HG02759 (cell line): ENCODE data around the gene INTS3.
A peak's percentile ranks its signal among the peaks of the same experiment; 100 is the strongest.
"Not testable (repeated sequence)": the region's sequence is repeated elsewhere in the genome, so short reads cannot be mapped to it uniquely, and the experiment has no call there.

Experiments
- ATAC-seq: cut with Tn5 transposase; IDR thresholded peaks from one replicate; pipeline ENCODE4 v1.9.1; 2021; ENCODE audit warnings: mild to moderate bottlenecking, moderate library complexity; ENCODE audit not compliant: unreplicated experiment

The INTS3 gene

GRCh38 chr1:153698923-153699714 lies 28.7 kb upstream of the INTS3 start:
- ATAC-seq, result no peak

DNA sequence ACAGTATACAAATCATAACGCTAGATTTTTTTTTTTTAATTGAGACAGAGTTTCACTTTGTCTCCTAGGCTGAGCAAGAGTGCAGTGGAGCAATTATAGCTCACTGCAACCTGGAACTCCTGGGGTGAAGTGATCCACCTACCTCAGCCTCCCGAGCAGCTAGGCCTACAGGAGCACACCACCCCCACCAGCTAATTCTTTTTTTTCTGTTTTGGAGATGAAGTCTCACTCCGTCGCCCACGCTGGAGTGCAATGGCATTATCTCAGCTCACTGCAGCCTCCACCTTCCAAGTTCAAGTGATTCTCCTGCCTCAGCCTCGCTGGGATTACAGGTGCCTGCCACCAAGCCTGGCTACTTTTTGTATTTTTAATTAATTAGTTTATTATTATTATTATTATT lies 28.1 kb upstream of the INTS3 start:
- ATAC-seq, result no peak

- no peak for ATAC-seq
These were observed 22.4 kb upstream of the INTS3 start for GRCh38 chr1:153705484-153705883.

GRCh38 chr1:153711026-153711425 lies 16.8 kb upstream of the INTS3 start:
- no peak for ATAC-seq

DNA sequence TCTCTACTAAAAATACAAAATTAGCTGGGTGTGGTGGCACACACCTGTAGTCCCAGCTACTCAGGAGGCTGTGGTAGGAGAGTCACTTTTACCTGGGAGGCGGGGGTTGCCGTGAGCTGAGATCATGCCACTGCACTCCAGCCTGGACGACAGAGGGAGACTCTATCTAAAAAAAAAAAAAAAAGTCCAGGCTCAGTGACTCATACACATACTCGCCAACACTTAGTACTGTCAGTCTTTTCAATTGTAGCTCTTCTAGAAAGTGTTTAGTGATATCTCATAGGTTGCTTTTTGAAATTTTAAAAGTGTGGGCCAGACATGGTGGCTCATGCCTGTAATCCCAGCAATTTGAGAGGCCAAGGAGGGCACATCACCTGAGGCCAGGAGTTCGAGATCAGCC lies 11.6 kb upstream of the INTS3 start:
- not testable (repeated sequence) for ATAC-seq

- ATAC-seq, result no peak
These were observed 10.5 kb upstream of the INTS3 start for GRCh38 chr1:153717330-153717729.

DNA sequence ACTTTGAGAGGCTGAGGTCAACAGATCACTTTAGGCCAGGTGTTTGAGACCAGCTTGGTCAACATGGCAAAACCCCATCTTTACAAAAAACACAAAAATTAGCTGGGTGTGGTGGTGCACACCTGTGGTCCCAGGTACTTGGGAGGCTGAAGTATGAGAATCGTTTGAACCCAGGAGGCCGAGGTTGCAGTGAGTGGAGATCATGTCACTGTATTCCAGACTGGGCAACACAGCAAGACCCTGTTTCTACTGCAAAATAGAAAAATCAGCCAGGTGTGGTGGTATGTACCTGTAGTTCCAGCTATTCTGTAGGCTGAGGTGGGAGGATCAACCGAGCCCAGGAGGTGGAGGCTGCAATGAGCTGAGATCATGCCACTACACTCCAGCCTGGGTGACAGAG lies 4.2 kb upstream of the INTS3 start:
- ATAC-seq, result no peak

GRCh38 chr1:153724634-153725033 lies 3.2 kb upstream of the INTS3 start:
- ATAC-seq, result not testable (repeated sequence)

- no peak for ATAC-seq
These were observed 636 bp downstream of the INTS3 start for GRCh38 chr1:153728305-153729066.

DNA sequence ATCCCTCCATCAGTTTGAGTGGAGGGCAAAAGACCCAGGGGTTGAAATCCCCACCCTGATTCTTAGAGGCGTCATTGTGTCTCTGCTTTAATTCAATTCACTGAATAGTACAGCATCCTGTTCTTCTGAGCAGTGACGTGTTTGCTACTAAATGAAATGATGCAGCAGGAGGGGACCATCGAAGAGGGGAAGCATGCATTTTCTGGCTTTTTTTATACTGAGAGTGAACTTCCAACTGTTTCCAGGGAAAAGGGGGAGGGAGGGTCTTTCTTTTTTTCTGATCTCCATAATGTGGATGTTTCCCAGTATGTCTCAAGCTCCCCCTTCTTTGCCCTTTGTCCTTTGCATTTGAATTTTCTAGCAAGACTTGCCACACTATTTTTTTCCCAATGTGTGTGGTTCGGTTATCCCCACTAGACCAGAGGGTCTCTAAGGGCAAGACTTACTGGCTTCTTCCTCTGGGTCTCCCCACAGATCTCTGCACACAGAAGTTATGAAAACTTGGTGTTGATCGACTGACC lies 2.7 kb downstream of the INTS3 start:
- ATAC-seq, result no peak

DNA sequence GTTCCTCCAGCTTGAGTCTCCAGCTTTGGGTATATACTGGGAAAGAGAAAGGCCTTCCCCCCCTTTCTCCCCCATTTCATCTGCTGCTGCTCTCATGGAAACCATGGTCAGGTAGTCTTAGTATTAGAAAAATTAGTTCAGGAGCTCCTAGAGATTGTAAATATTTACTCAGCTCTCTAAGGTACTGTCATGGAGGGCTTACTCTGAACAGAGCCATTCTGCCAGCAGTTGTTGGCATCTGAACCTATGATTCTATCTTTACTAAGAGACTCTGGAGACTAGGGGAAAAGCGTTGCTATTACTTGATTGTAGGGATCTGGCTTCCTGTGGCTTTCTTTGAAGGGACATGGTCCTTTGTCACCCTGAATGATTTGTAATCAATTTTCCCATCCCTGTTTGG lies 6.1 kb downstream of the INTS3 start:
- ATAC-seq, result no peak

DNA sequence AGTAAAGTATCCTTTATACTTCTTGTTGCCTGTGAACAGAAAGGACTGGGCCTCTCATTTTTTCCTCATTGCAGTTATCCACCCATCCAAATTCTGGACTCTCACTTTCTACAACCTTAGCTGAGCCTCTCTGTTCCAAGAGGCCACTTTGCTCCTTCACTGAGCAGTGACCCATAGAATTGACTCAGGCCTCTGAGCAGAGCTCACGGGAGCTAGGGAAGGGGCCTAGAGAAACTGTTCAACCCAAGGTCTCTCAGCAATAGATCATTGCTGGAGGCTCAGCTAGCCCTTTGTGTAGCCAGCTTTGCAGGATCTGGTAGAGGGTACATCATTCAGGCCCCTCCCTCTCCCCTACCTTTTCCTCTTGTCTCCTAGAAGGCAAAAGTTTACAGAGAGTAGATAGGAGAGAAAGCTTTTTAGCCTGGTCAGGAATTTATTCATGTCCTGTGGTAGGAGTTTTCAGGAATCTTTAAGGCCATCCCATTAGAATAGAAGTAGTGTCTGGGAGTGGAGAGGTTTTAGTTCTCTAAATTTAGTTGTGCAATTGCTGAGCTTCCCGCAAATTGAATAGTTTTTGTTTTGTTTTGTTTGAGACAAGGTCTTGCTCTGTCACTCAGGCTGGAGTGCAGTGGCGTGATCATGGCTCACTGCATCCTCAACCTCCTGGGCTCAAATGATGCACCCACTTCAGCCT lies 6.7 kb downstream of the INTS3 start:
- ATAC-seq, result no peak

GRCh38 chr1:153735090-153735420 lies 7.2 kb downstream of the INTS3 start:
- no peak for ATAC-seq

GRCh38 chr1:153741986-153742385 lies 14.1 kb downstream of the INTS3 start:
- ATAC-seq, result no peak

GRCh38 chr1:153742411-153743142 lies 14.7 kb downstream of the INTS3 start:
- peak; percentile 81 for ATAC-seq

DNA sequence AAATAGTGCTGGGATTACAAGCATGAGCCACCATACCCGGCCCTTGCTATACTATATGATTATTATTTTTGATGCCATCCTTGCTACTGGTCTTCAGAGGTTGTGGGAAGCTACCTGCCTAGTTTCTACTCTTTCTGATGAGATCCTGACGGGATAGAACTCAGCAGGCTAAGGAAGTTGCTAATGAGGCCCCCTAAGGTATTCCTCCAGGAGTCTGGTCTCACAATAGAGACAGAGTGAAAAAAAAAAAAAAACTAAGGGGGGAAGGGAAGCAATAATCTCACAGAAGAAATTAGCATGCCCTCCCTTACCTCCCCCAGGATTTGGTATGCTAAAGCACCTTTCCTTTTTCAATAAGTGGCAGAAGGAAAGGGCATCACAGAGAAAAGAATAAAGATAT lies 17.6 kb downstream of the INTS3 start:
- no peak for ATAC-seq

DNA sequence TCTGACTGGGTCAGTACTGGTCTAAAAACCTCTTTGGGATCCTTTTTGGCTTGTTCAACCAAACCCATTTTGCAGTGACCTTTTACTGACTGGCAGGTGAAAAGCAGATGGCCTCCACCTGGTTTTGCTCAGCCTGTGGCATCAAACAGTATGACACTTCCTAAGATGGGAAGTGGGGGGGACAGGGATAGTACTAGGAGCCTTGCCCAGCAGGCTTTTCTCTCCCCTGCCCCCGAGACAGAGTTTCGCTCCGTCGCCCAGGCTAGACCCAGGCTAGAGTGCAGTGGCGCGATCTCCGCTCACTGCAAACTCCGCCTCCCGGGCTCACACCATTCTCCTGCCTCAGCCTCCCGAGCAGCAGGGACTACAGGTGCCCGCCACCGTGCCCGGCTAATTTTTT lies 18.3 kb downstream of the INTS3 start:
- no peak for ATAC-seq

GRCh38 chr1:153748903-153749302 lies 21.1 kb downstream of the INTS3 start:
- ATAC-seq, result no peak

DNA sequence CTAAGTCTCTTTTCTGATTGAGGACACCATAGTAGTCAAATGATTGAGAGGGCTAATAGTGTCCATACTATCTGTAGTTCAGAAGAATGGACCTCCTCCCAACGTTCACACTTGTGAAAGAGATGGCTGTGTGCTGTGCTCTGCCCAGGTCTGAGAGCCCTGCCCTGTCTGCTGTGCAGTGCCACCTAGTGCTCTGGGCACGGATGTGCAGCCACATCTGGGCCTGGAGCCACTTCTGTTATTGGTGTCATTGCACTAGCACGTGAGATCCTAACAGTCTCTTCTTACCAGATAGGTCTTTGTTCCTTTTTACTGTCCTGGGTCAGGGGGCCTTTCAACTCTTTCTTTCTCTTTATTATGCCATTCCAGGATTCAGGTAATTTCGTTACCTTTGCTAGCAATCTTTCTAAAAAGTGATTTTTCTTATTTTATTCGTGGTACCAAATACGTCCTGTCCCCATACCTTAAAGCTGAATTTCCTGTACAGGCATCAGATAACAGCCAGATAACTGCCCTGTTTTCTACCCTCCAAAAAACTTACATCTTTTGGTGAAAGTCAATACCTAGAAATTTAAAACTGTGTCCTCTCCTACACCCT lies 21.7 kb downstream of the INTS3 start:
- ATAC-seq, result peak; percentile 82
